Prostate gland (tissue), 2 donors: ENCODE results near the gene CPXM2. TPM values are rescaled to one million over a fixed set of nuclear protein-coding genes. Genes with fewer than 3 reads are reported as not detected.

Experiments
- DNase-seq: peaks from one replicate; pipeline ENCODE4 v3.0.0-alpha.2; 2019; ENCODE audit warnings: low spot score
- H3K27ac ChIP-seq, 2 donors: fragments of 200-600 bp; sonication (generic); 2 replicates each; pipeline ENCODE4 v1.5.1; 2017 to 2019
- H3K27me3 ChIP-seq: fragments of 200-600 bp; sonication (generic); replicated peaks from 2 replicates; pipeline ENCODE4 v1.5.1; 2019; ENCODE audit not compliant: insufficient read depth
- H3K36me3 ChIP-seq, 2 donors: fragments of 200-600 bp; sonication (generic); 1 replicate in 1 of 2; 2 replicates in 1 of 2; pipeline versions ENCODE4 v1.5.1 to v1.8.1; 2017 to 2019
- H3K4me1 ChIP-seq: fragments of 200-600 bp; sonication (generic); replicated peaks from 2 replicates; pipeline ENCODE4 v1.5.1; 2019
- H3K4me3 ChIP-seq, 2 donors: fragments of 200-600 bp; sonication (generic); 2 replicates each; pipeline ENCODE4 v1.5.1; 2017 to 2019
- H3K9me3 ChIP-seq: fragments of 200-600 bp; sonication (generic); 2 replicates; pipeline ENCODE4 v1.5.1; 2017
- CTCF ChIP-seq, 4 experiments: fragments of 200-600 bp in 2 of 4; fragments of 450-650 bp in 2 of 4; sonication (generic) in 2 of 4; IDR thresholded peaks; 1 replicate in 3 of 4; 2 replicates in 1 of 4; pipeline ENCODE4 v1.5.1; 2016 to 2019; ENCODE audit warnings: antibody characterized with exemption in 4 of 4, mild to moderate bottlenecking in 2 of 4, moderate library complexity in 2 of 4
- POLR2A ChIP-seq: fragments of 450-650 bp; IDR thresholded peaks from one replicate; pipeline ENCODE4 v1.6.1; 2016; ENCODE audit warnings: antibody characterized with exemption, mild to moderate bottlenecking
- POLR2AphosphoS5 ChIP-seq: sonication (generic); formaldehyde crosslinking; IDR thresholded peaks from one replicate; pipeline ENCODE4 v1.6.1; 2017; ENCODE audit warnings: antibody characterized with exemption
- WGBS: methylation state at CpG from one replicate; pipeline ENCODE4 v1.1.5; 2018; 5-methylcytosine and 5-hydroxymethylcytosine counted together
- intact Hi-C: fragments of 100-400 bp; cut with DNase I; formaldehyde crosslinking; loops from one replicate; pipeline ENCODE4 v1.14.2; 2022
- total RNA-seq, 2 donors: library from RNA; depleted of rRNA; stranded (reverse); fragments of >200 nt; gene quantifications; one replicate each; pipeline ENCODE4 v1.1.0, GENCODE V29; 2016

The CPXM2 gene
- total RNA-seq, 2 donors from 2014 or later, result 5.4 to 27.4 TPM

GRCh38 chr10:123746061-123746460, 145.5 kb downstream of the CPXM2 start:
- WGBS, result 35% methylated on average over 4 of the region's 4 CpGs
- no peak for DNase-seq
- no peaks in the 10 kb centered on the region for H3K4me1 ChIP-seq
- H3K27ac ChIP-seq, result no peak overlapping the region
- H3K9me3 ChIP-seq, result no peaks in the 10 kb centered on the region
- TF ChIP-seq POLR2AphosphoS5, result no peak
- TF ChIP-seq CTCF (IDR thresholded peaks at IDR 0.05), result no peak
- no peak for TF ChIP-seq POLR2A
- intact Hi-C loops, result no loop called here
- H3K4me3 ChIP-seq, result no peak overlapping the region
- no peaks in the 10 kb centered on the region for H3K36me3 ChIP-seq
- H3K27me3 ChIP-seq, result no peaks in the 10 kb centered on the region

GRCh38 chr10:123744224-123744536, 147.4 kb downstream of the CPXM2 start:
- Histone ChIP-seq H3K27me3 (no peaks in the 10 kb centered on the region), H3K36me3 (no peaks in the 10 kb centered on the region), H3K4me1 (no peaks in the 10 kb centered on the region), H3K4me3 (no peak overlapping the region), H3K9me3 (no peaks in the 10 kb centered on the region), H3K27ac (no peak overlapping the region)
- no peak for DNase-seq
- TF ChIP-seq CTCF (IDR thresholded peaks at IDR 0.05) (no peak), POLR2AphosphoS5 (no peak), POLR2A (no peak)
- intact Hi-C loops, result no loop called here
- WGBS, result 73% methylated on average over 6 of the region's 6 CpGs

GRCh38 chr10:123743441-123744223, 148.0 kb downstream of the CPXM2 start:
- TF ChIP-seq POLR2AphosphoS5 (no peak), CTCF (IDR thresholded peaks at IDR 0.05) (no peak), POLR2A (no peak)
- Histone ChIP-seq H3K4me1 (no peaks in the 10 kb centered on the region), H3K27me3 (no peaks in the 10 kb centered on the region), H3K27ac (no peak overlapping the region), H3K4me3 (no peak overlapping the region), H3K36me3 (no peaks in the 10 kb centered on the region), H3K9me3 (no peaks in the 10 kb centered on the region)
- 51% methylated on average over 13 of the region's 13 CpGs for WGBS
- DNase-seq, result no peak
- intact Hi-C loops, result no loop called here

GRCh38 chr10:123742751-123743440, 148.7 kb downstream of the CPXM2 start:
- H3K9me3 ChIP-seq, result no peaks in the 10 kb centered on the region
- H3K27ac ChIP-seq, result no peak overlapping the region
- no peaks in the 10 kb centered on the region for H3K36me3 ChIP-seq
- no peak overlapping the region for H3K4me3 ChIP-seq
- intact Hi-C loops, result no loop called here
- no peaks in the 10 kb centered on the region for H3K27me3 ChIP-seq
- 61% methylated on average over 10 of the region's 10 CpGs for WGBS
- no peak for DNase-seq
- no peak for TF ChIP-seq CTCF (IDR thresholded peaks at IDR 0.05)
- TF ChIP-seq POLR2A, result no peak
- no peak for TF ChIP-seq POLR2AphosphoS5
- no peaks in the 10 kb centered on the region for H3K4me1 ChIP-seq

GRCh38 chr10:123741711-123742110, 149.9 kb downstream of the CPXM2 start:
- Histone ChIP-seq H3K27ac (no peak overlapping the region), H3K9me3 (no peaks in the 10 kb centered on the region), H3K4me3 (no peak overlapping the region), H3K27me3 (no peaks in the 10 kb centered on the region), H3K36me3 (no peaks in the 10 kb centered on the region), H3K4me1 (no peaks in the 10 kb centered on the region)
- DNase-seq, result no peak
- TF ChIP-seq CTCF (IDR thresholded peaks at IDR 0.05) (no peak), POLR2AphosphoS5 (no peak), POLR2A (no peak)
- intact Hi-C loops, result no loop called here
- WGBS, result 93% methylated on average over 5 of the region's 5 CpGs
